Suppressor macrophage treated with lipopolysaccharide for 4 hours (primary cell): ENCODE data around the gene CPPED1.

ENCODE experiments used
- DNase-seq: peaks from one replicate; pipeline ENCODE4 v3.0.0-alpha.2; 2020

Gene CPPED1

DNA sequence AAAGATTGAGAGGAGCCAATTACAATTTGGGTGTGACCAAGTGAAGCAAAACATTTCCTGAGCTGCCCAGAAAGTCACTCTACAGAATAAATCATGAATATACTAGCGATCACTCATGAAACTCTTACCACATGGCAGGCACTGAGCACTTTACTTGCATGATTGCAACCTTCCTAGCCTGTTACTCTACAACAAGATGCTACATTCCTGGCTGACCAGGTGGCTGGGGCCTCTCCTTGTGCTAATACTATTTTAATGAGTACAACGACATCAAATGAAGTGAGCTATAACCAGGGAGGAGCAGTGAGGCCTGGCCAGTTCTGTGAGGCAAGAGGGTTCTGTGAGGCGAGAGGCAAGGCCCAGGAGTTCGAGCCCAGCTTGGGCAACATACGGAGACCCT lies 75.2 kb downstream of the CPPED1 start:
- no peak for DNase-seq

DNA sequence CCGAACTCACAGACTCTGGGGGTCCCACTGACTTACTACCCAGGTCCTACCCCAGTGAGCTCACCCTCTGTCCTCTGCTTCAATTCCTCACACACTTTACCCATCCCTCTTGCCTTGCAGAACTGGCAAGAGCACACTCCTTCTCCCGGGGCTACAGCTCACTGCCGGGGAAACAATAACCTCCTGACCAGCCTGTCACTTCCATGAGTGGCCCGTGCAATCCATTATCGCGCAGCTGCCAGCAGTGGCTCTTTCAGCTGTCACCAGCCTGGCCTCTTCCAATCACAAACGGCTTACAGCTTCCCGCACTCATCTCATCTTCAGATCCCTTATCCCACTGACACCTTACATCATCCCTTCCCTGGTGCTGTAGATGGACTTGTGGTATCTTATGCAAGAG lies 79.5 kb downstream of the CPPED1 start:
- no peak for DNase-seq

DNA sequence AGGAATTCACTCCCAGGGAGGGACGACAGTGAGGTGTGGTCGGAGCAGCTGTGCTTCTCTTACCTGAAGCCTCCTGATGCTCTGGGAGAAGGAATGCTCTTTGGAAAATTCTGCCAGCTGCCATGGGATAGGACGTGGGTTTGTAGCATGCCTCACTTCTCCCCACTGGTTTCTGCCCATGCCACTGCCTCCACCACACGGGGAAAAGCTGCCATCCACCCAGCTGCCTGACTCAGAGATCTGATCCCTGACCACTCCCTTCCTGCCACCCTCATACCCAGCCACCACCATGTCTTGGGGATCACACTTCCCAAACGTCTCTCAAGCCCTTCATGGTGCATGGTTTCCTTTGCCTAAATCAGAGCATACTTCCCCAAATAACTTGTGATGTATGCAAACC lies 80.0 kb downstream of the CPPED1 start:
- no peak for DNase-seq

DNA sequence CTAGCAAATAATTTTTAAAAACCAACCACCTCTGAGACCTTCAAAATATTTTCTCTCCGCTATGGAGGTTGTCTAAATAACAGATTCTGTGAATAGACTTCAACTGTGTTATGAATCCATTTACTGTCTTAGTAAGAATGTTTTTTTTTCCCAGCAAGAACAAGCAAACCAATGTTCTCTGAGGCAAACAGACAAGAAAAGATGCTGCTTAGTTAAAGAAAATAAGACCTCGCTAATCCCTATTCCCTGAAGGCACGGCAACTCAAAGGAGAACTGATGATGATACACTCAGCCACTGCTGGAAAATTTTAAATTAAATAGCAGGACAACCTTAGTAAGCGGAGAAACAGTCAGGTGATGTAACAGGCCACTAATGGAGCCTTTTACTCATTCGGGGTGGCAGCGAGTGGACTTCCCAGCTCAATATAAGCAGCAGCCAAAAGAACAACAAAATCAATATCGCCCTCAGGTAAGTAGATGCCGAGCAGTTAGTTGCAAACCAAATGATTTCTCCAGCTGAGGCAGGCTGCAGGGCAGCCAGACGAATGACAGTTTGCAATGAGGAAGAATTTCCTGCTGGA lies 81.8 kb downstream of the CPPED1 start:
- DNase-seq = no peak

DNA sequence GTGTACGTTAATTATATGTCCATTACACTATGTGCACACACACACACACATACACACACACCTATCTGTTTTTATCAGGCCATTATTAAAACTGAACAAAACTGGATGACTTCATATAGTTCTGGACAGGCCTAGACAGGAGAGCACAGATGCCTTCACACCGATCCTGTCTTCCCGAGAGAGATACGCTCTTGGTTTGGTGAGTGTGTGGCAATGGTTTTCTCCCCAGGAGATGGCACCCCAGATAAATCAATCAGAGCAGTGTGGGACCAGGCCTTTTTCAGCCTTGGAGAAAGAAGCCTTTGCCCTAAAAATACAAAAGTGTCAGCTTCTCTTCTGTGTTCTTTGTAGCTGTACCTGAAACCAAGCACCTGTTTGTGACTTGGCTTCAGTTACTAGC lies 83.7 kb downstream of the CPPED1 start:
- no peak for DNase-seq

DNA sequence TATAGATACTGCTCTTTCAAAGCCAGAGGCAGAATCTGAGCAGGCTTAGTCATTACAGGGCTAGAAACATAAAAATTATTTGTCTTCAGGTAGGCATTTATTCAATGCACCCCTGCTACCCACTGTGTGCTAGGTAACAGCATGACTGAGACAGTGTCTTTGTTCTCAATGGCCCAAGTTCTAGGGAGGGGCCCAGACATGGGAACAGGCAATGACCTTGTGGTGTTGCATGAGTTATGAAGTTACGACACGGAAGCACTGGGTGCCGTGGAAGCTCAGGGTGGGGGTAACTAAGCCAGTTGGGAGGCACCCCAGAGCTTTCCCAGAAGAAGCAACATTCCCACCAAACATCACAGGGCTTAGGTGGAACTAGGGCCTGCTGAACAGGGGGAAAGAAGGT lies 87.0 kb downstream of the CPPED1 start:
- DNase-seq = no peak

DNA sequence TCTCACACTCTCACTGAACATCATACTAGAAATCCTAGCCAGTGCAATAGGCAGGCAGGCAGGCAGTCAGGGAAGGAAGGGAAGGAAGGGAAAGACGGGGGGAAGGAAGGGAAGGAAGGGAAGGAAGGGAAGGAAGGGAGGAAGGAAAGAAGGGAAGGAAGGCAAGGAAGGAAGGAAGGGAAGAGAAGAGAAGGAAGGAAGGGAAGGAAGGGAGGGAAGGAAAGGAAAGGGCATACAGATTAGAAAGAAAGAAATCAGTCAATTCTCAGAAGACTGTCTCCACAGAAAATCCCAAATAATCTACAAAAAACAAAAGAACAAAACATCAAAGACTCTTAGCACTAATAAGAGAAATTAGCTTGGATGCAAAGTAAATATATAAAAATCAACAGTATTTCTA lies 93.9 kb downstream of the CPPED1 start:
- no peak for DNase-seq

DNA sequence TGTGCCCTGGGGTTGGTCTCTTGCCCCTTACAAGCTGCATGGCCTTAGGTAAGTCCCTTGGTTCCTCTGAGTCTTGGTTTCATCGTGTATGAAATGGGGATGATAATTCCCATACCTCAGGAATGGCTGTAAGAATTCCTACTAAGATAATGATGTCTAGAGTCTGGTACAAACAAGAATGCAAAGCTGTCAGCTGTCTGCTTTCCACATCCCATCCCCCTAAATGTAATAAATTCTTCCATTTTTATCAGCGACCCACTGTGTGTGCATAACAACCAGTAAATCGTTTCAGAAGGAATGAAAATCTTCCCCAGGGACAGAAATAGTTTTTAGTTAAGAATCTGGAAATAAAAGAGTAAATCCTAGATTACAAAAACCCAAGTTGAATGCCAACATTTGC lies 95.4 kb downstream of the CPPED1 start:
- DNase-seq = no peak

DNA sequence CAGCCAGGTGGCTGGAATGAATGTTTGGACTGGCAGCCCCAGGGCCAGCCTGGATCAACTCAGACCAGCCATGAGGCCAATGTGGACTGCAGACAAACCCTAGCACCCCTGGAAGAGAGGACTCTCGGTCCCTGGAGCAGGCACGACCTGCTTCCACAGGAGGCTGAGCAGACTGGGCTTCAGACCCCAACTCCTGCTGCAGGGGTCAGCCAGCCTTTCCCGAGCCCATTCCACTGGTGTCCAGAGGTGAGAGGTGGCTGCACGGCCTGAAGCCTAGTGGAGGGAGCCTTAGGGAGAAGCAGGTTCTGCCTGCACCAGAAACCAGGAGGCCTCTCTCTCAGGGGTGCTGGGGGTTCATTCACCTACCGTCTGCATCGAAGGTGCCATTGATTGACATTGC lies 97.1 kb downstream of the CPPED1 start:
- no peak for DNase-seq

DNA sequence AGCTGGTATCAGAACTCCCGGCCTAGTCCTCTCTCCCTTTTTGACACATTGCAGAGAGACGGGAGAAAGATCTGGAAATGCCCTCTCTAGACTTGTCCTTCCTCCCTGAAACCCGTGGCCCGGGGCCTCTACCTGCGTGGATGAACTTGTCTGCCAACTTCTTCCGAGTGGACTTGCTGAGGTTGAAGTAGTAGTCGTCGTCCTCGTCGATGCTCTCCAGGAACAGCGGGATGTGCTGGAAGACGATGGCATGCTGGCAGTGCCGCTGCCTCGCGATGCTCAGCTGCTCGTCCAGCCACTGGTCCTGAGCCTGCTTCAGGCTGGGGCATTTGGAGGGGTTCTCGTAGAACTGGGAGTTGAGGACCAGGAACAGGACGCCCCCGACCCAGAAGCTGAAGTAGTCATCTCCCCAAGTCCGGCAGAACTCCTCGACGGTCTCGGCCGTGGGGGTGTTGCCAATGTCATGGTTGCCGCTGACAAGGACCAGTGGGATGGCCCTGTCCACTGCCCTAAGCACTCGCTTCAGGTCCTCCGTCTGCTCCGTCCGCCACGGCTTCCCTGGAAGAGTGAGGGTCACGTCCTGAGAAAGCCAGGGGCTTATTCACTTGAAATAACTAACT lies 99.1 kb downstream of the CPPED1 start:
- DNase-seq = no peak

DNA sequence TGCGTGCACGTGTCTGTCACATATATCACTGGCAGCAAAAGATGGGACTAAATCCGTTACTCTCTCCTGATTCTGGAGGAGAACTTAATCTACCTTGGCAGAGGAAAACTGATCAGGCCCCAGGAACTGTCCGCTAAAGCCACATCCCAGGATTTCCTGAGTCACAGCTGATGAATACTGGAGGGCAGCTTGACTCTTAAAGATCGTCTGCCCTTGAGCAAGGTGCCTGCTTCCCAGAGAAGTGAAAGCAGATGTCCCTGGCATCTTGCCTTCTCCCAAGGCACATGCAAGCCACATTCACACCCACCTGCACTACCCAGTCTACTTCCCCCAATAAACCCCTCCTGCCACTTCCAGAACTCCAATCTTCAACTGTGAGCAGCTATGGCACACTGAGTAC lies 99.8 kb downstream of the CPPED1 start:
- no peak for DNase-seq

DNA sequence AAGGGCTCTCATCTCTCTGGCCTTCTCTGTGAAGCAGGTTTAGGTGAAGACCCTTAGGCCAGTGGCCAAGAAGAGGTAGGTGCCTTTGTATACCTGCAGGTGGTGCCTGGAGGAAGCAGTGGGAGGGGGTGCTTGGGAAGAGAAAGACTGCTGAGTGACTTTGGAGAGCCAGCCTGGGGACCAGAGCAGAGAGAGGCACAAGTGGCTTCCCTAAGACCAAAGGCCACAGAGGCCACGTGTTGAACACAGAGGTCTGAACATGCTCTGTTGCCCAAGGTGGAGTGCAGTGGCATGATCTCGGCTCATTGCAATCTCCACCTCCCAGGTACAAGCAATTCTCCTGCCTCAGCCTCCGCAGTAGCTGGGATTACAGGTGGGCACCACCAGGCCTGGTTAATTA lies 103.5 kb downstream of the CPPED1 start:
- no peak for DNase-seq

DNA sequence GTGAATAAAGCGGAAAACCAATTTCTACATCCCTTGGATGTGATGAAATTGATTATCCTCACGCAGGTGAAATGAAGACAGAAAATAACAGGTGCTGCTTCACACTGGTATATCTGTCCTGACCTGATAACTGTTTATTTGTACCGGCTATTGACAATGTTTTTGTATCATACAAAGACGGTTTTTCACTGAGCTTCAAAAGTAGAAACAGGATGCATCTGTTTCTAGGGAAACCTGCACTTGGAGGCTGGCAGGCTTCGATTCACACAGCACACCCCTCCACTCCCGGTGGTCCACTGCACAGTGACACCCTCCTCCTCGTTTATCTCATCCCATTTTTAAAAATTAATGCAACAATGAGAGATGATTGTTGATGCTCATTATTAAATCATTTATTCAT lies 104.5 kb downstream of the CPPED1 start:
- DNase-seq = no peak

DNA sequence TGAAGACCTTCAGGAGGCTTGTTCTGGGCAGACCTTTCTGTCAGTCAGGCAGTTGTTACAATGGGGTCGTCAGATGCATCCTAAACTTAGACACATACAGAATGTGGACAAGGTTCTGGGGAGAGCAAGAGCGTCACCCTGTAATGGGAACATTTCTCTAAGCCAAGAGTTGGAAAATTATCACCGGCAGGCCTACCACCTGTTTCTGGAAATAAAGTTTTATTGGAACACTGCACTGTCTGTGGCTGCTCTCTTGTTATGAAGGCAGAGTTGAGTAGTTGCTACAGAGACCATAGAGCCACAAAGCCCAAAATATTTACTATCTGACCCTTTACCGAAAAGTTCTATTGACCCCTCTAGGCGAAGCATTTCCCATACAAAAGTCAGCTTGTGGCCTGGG lies 106.2 kb downstream of the CPPED1 start:
- no peak for DNase-seq

DNA sequence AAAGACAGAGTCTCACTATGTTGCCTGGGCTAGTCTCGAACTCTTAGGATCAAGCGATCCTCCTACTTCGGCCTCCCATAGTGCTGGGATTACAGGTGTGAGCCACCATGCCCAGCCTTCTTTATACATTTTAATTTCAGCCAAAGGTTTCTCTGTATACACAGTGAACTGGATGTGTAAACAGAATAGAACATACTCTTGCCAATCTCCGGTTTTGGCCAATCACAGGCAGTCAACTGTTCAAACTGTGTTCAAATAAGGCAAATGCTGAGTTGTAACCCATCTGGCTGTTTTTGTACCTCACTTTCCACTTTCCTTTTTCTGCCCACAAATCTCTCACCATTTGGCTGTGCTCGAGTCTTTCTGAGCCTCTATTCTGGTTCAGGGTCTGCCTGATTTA lies 108.2 kb downstream of the CPPED1 start:
- DNase-seq = no peak

DNA sequence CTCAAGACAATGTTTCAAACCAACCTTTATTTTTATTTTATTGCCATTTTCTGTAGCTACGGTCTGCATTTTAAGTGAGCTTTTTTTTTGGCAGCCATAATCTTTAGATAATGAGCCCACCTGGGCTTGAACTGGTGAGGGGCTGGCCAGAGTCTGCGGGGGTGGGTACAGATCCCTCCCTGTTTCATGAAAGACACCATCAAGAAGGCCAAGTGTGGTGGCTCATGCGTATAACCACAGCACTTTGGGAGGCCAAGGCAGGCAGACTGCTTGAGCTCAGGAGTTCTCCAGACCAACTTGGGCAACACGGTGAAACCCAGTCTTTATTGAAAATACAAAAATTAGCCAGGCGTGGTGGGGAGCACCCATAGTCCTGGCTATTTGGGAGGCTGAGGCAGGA lies 113.7 kb downstream of the CPPED1 start:
- no peak for DNase-seq

DNA sequence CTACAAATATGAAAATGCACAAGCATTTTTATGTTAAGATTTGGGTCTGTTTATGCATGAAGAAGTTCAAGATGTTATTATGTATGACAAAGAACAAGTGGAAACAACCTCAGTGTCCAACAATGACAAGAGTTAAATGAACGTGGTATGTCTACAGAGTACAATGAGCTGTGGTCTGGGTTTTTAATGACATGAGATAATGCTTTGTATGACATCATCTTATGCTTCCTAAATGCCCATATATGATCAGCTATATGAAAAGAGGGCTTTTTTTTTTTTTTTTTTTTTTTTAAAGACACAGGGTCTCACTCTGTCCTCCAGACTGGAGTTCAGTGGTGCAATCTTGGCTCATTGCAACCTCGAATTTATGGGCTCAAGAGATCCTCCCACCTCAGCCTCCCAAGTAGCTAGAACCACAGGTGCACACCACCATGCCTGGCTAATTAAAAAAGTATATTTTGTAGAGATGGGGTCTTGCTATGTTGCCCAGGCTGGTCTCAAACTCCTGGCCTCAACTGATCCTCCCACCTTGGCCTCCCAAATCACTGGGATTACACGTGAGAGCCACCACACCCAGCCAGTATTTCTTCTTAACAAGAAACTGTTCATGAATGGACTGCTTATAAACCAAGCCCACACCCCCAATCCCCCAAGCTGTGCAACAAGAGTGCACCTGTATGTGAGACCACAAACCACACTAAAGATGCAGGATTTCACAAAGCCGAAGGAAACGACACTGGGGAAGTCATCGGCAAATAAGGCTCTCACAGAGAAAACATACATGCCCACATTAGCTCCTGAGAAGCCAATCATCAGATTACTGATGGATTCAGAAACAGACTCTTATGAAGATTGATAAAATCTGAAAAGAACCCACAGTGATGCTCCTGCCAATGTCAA lies 114.5 kb downstream of the CPPED1 start:
- peak; percentile 12 for DNase-seq

DNA sequence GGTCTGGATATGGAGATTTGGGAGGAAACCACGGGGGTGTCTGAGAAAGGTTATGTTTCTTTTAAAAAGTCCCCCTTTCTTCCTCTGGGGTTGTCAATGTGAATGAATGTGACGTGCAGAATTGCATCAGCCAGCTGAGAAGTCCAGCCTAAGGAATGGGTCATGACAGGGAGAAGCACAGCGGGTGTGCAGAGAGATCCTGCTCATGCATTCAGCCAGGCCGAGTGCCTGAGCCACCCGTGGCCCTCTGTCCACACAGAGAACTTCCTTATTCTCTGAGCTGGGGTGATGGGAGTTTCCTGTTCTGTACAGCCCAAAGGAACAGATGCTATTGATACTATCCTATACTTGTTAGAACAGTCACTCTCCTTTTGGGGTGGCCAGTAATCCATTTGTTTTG lies 117.9 kb downstream of the CPPED1 start:
- peak; percentile 76 for DNase-seq

DNA sequence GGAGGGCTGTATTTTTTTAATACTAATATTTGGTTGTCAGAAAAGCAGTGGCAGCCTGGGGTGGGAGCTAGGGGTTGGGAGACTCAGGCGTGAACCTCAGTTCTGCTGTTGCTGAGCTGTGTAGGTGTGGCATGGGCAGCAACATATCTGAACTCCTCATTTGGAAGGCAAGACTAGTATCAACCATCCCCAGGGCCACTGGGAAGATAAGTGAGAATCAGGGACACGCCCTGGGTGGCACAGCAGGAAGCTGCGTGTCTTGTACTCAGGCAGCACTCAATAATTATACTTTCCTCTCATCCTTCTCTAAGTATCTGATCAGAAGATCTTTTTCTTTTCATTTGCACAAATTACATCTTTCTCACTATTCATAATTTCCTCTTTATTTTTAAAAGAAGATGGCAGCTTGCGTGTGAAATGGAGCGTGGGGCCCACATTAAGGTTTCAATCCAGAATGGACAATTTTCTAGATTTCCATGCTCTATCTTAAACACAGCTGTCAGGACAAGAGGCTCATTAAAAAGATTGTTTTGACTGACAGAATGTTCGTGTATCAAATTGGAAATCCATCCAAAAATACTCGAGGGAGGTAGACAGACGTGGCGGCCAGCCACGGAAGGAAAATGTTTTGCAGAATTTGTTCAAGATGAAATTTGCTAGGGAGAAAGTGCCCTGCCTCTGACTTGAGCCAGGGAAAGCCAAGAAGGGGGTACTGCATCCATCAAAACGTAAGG lies 121.1 kb downstream of the CPPED1 start:
- DNase-seq = no peak

DNA sequence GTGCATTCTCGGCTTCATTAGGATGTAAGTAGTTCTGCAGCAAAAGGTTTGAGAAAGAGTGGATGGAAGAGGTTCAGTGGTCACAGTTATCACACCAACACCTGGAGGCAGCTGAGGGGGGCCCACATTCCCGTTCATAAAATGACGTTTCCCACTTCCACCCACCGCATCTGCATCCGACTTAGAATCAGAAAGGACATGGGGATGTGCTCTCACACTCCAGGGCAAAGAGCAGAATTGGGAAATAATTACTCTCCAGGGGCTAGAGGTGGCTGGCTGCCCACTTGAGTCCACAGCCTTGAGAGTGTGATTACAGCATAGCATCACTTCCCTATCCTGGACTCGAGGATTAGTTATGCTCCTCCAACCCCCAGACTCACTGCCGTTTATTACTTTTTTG lies 122.0 kb downstream of the CPPED1 start:
- peak; percentile 29 for DNase-seq

DNA sequence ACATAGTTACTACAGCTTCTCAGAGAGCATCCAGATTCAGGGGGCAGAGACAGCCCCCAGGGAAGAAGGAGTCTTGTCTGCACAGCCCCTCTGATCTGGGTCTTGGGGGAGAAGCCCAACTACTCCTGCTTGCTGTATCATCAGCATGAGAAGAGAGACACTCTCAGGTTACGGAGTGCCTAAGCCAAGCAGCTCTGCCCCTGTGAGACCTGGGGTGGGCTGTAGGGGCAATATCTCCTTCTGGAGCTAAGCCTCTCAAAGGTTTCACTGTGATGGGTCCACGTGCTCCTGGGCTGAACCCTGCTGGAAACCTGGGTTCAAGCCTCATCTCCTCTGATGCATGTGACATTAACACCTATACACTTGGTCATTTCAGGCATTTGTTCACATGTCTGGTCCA lies 123.2 kb downstream of the CPPED1 start:
- no peak for DNase-seq

DNA sequence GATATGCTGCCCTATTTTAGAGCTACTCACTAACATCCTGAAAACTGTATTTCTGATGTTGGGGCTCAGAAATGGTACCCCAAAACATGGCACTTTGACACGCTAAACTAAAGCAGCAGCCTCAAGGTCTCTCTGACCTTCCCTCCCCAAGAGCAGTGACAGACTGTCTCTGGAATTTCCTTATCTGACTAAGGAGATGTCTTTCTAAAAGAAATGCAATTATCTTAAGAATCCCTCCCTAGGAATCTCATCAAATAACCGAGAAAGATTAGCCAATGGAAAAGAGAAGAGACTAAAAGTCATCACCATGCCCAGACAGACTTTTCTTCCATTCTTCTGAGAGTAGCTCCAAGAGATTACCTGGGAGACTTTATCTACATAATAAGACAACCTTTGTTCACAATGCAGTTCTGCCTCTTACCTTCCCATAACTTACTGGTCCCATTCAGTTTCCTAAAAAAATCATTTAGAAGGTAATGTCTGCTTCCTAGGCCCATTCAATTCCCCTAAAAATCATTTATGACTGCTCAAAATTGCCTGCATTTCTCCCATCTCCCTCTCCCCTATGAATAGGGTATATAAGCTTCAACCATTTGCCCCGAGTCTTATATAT lies 123.9 kb downstream of the CPPED1 start:
- no peak for DNase-seq

DNA sequence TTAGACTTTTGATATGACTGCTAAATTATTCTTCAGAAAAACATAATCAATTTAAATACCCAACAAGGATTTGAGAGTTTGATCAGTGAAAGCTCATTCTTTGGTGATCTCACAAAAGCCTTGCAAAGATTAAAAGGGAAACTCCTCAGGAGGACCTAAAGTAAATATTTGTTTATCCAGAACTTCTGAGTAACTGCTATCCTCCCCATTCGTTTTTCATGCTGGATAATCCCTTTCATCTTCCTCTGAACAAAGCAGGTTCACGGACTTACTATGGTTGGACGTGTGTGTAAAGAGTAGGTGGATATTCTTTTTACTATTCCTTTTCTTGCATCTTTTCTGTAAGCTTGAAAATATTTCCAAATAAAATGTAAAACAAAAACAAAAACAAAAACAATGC lies 124.7 kb downstream of the CPPED1 start:
- DNase-seq = no peak
